CD4-positive, alpha-beta T cell treated with Interleukin-15 for 4 hours (primary cell): ENCODE results near the gene CNOT6.

Experiments
- DNase-seq: peaks from one replicate; pipeline ENCODE4 v3.0.0-alpha.2; 2020; ENCODE audit warnings: low spot score

The CNOT6 gene

GRCh38 chr5:180622910-180623309 is 128.7 kb downstream of the CNOT6 start:
- no peak for DNase-seq

GRCh38 chr5:180623411-180623834 is 129.2 kb downstream of the CNOT6 start:
- DNase-seq = no peak

GRCh38 chr5:180623844-180624243 is 129.7 kb downstream of the CNOT6 start:
- DNase-seq = no peak

- no peak for DNase-seq
Observed at GRCh38 chr5:180624587-180624986, 130.4 kb downstream of the CNOT6 start.

- no peak for DNase-seq
Observed at GRCh38 chr5:180625125-180625790, 131.1 kb downstream of the CNOT6 start.

GRCh38 chr5:180625791-180626660 is 131.8 kb downstream of the CNOT6 start:
- no peak for DNase-seq

GRCh38 chr5:180626661-180627385 is 132.6 kb downstream of the CNOT6 start:
- no peak for DNase-seq

- DNase-seq = no peak
Observed at GRCh38 chr5:180627386-180628120, 133.4 kb downstream of the CNOT6 start.
